NCI-H460 (cell line): ENCODE measurements around the gene KLHDC7B. TPM values are rescaled to one million over a fixed set of nuclear protein-coding genes. Genes with fewer than 3 reads are reported as not detected.
A peak's percentile ranks its signal among the peaks of the same experiment; 100 is the strongest.
"Not testable (repeated sequence)": the region's sequence is repeated elsewhere in the genome, so short reads cannot be mapped to it uniquely, and the experiment has no call there.

Experiments
- DNase-seq: peaks from one replicate; pipeline ENCODE4 v3.0.0-alpha.2; 2016; ENCODE audit warnings: low read depth; ENCODE audit errors: extremely low read depth
- total RNA-seq: library from RNA; depleted of rRNA; stranded (reverse); fragments of >200 nt; shearing (Covaris generic); gene quantifications from 2 replicates; pipeline ENCODE4 v1.2.3, GENCODE V29; 2014

The KLHDC7B gene
- total RNA-seq, 1 experiment from 2014 or later = 2.1 TPM

- DNase-seq = no peak
Measured at GRCh38 chr22:50516891-50517290, 28.8 kb upstream of the KLHDC7B start.

- no peak for DNase-seq
Measured at GRCh38 chr22:50517495-50518260, 28.0 kb upstream of the KLHDC7B start.

- no peak for DNase-seq
Measured at GRCh38 chr22:50518606-50519005, 27.1 kb upstream of the KLHDC7B start.

- no peak for DNase-seq
Measured at GRCh38 chr22:50519151-50519550, 26.5 kb upstream of the KLHDC7B start.

- DNase-seq = not testable (repeated sequence)
Measured at GRCh38 chr22:50520184-50520583, 25.5 kb upstream of the KLHDC7B start.

GRCh38 chr22:50520826-50521453 is 24.8 kb upstream of the KLHDC7B start:
- no peak for DNase-seq

GRCh38 chr22:50521710-50522109 is 24.0 kb upstream of the KLHDC7B start:
- DNase-seq = no peak

- no peak for DNase-seq
Measured at GRCh38 chr22:50522208-50522805, 23.4 kb upstream of the KLHDC7B start.

GRCh38 chr22:50522806-50523438 is 22.8 kb upstream of the KLHDC7B start:
- DNase-seq = no peak

GRCh38 chr22:50523458-50523805 is 22.3 kb upstream of the KLHDC7B start:
- no peak for DNase-seq

- no peak for DNase-seq
Measured at GRCh38 chr22:50523806-50524675, 21.7 kb upstream of the KLHDC7B start.

- DNase-seq = no peak
Measured at GRCh38 chr22:50524676-50525103, 21.0 kb upstream of the KLHDC7B start.

- DNase-seq = peak; percentile 88
Measured at GRCh38 chr22:50525104-50525857, 20.4 kb upstream of the KLHDC7B start, which contains the start of gene SCO2. Gene SCO2, minus strand, starts transcription at chr22:50525598. Its CDS starts 1,187 bp downstream, at chr22:50524411.

- no peak for DNase-seq
Measured at GRCh38 chr22:50525858-50526107, 19.9 kb upstream of the KLHDC7B start.

- DNase-seq = no peak
Measured at GRCh38 chr22:50526108-50526833, 19.4 kb upstream of the KLHDC7B start.

GRCh38 chr22:50526834-50527801 is 18.6 kb upstream of the KLHDC7B start:
- no peak for DNase-seq

GRCh38 chr22:50527921-50528681 is 17.6 kb upstream of the KLHDC7B start:
- no peak for DNase-seq
